Neural cell (in vitro differentiated cells): ENCODE data around the gene KIF16B. TPM values are rescaled to one million over a fixed set of nuclear protein-coding genes. Genes with fewer than 3 reads are reported as not detected.

ENCODE experiments used
- H2AFZ ChIP-seq: fragments of 200-600, 300-800 bp; sonication (generic), shearing (Covaris generic); 2 replicates; pipeline ENCODE4 v1.6.0; 2014; ENCODE audit warnings: low read depth, mild to moderate bottlenecking, antibody characterized with exemption, low read length, moderate library complexity
- H3F3A ChIP-seq: fragments of 200-600 bp; shearing (Covaris generic); 2 replicates; pipeline ENCODE4 v1.6.1; 2016; ENCODE audit warnings: mild to moderate bottlenecking, moderate library complexity, mixed read lengths, antibody characterized with exemption, low read length; ENCODE audit not compliant: insufficient read depth, poor library complexity, severe bottlenecking
- H3K27ac ChIP-seq: fragments of 200-600, 300-800 bp; sonication (generic), shearing (Covaris generic); 2 replicates; pipeline ENCODE4 v1.5.1; 2014; ENCODE audit warnings: mild to moderate bottlenecking, low read length, moderate library complexity
- H3K27me3 ChIP-seq: fragments of 300-800, 200-600 bp; sonication (generic), shearing (Covaris generic); 2 replicates; pipeline ENCODE4 v1.6.0; 2014; ENCODE audit warnings: mild to moderate bottlenecking, low read depth, low read length, moderate library complexity; ENCODE audit not compliant: insufficient read depth
- H3K36me3 ChIP-seq: fragments of 300-800, 200-600 bp; sonication (generic), shearing (Covaris generic); 2 replicates; pipeline ENCODE4 v1.5.1; 2014; ENCODE audit warnings: mild to moderate bottlenecking, antibody characterized with exemption, low read length, moderate library complexity; ENCODE audit not compliant: insufficient read depth
- H3K4me2 ChIP-seq: fragments of 300-800, 200-600 bp; sonication (generic), shearing (Covaris generic); 2 replicates; pipeline ENCODE4 v1.6.0; 2014; ENCODE audit warnings: mild to moderate bottlenecking, low read length
- H3K4me3 ChIP-seq: fragments of 300-800, 200-600 bp; sonication (generic), shearing (Covaris generic); 2 replicates; pipeline ENCODE4 v1.5.1; 2014; ENCODE audit warnings: mild to moderate bottlenecking, low read length, moderate library complexity
- H3K79me2 ChIP-seq: fragments of 200-600 bp; shearing (Covaris generic); replicated peaks from 2 replicates; pipeline ENCODE4 v1.6.0; 2014; ENCODE audit warnings: mild to moderate bottlenecking, low read length, moderate library complexity; ENCODE audit not compliant: insufficient read depth
- H3K9ac ChIP-seq: fragments of 300-800, 200-600 bp; sonication (generic), shearing (Covaris generic); 2 replicates; pipeline ENCODE4 v1.6.1; 2016; ENCODE audit warnings: mild to moderate bottlenecking, low read length, mixed read lengths
- H3K9me2 ChIP-seq: fragments of 200-600 bp; shearing (Covaris generic); 2 replicates; pipeline ENCODE4 v1.6.1; 2016; ENCODE audit warnings: mild to moderate bottlenecking, low read length, mixed read lengths; ENCODE audit not compliant: insufficient read depth
- H3K9me3 ChIP-seq: fragments of 200-600, 300-800 bp; sonication (generic), shearing (Covaris generic); 2 replicates; pipeline ENCODE4 v1.6.1; 2016; ENCODE audit warnings: mild to moderate bottlenecking, mixed run types, low read length, moderate library complexity, mixed read lengths
- H4K20me1 ChIP-seq: fragments of 200-600 bp; shearing (Covaris generic); 2 replicates; pipeline ENCODE4 v1.6.1; 2016; ENCODE audit warnings: mild to moderate bottlenecking, mixed run types; ENCODE audit not compliant: insufficient read depth
- EP300 ChIP-seq: fragments of 450-650 bp; conservative IDR thresholded peaks from 2 replicates; pipeline ENCODE4 v1.6.1; 2014; ENCODE audit warnings: antibody characterized with exemption, mild to moderate bottlenecking, moderate library complexity; ENCODE audit not compliant: poor library complexity, severe bottlenecking
- EZH2 ChIP-seq: fragments of 200-600, 300-800 bp; shearing (Covaris generic), sonication (generic); IDR thresholded peaks from 2 replicates; pipeline ENCODE4 v1.6.1; 2014; ENCODE audit warnings: antibody characterized with exemption, low read length, borderline replicate concordance, mild to moderate bottlenecking; ENCODE audit not compliant: insufficient read depth, poor library complexity, severe bottlenecking
- MXI1 ChIP-seq: fragments of 450-650 bp; conservative IDR thresholded peaks from 2 replicates; pipeline ENCODE4 v1.6.1; 2014; ENCODE audit warnings: antibody characterized with exemption, mild to moderate bottlenecking; ENCODE audit not compliant: poor library complexity, severe bottlenecking
- POLR2AphosphoS5 ChIP-seq: IDR thresholded peaks from 2 replicates; pipeline ENCODE4 v1.6.1; 2012
- RAD21 ChIP-seq: fragments of 450-650 bp; conservative IDR thresholded peaks from 2 replicates; pipeline ENCODE4 v1.6.1; 2014; ENCODE audit warnings: antibody characterized with exemption, mild to moderate bottlenecking, moderate library complexity
- SMC3 ChIP-seq: fragments of 450-650 bp; conservative IDR thresholded peaks from 2 replicates; pipeline ENCODE4 v1.6.1; 2014; ENCODE audit warnings: antibody characterized with exemption, mild to moderate bottlenecking, moderate library complexity; ENCODE audit not compliant: poor library complexity
- TAF1 ChIP-seq: IDR thresholded peaks from 2 replicates; pipeline ENCODE4 v1.6.1; 2012; ENCODE audit warnings: low read depth
- polyA plus RNA-seq: library from polyadenylated mRNA; depleted of rRNA; stranded (reverse); fragments of >200 nt; gene quantifications from 2 replicates; pipeline ENCODE4 v1.2.3, GENCODE V29; 2014
- TF ChIP-seq, protein P1 (sequence below): fragments of 450-650 bp; IDR thresholded peaks from 2 replicates; pipeline ENCODE4 v1.5.1; 2014; ENCODE audit warnings: antibody characterized with exemption, mild to moderate bottlenecking, moderate library complexity; ENCODE audit not compliant: poor library complexity, severe bottlenecking
- TF ChIP-seq, protein P2 (sequence below): IDR thresholded peaks from 2 replicates; pipeline ENCODE4 v1.6.1; 2012; ENCODE audit warnings: borderline replicate concordance

The KIF16B gene
- polyA plus RNA-seq, 1 donor from 2014 or later = 3.8 TPM

DNA sequence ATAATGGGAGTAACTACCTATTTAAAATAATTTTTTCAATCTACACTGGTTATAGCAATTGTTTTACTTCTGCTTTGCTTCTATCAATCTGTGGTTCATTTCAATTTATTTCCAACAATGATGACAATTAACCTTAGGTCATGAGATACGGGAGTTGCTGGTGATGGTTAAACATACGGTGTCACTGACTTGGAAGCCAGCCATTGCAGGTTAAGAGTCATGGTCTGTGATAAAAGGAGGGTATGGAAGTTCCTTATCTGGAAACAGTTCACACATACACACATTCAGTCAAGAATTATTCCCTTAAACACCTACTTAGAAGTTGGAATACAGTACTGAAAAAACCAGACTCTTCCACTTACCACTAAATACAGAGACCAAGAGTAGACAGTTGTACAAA is 180.0 kb downstream of the KIF16B start:
- Histone ChIP-seq H3K9me2 (no peaks in the 10 kb centered on the region), H2AFZ (no peak overlapping the region), H3F3A (no peaks in the 10 kb centered on the region), H3K27me3 (no peaks in the 10 kb centered on the region), H3K4me2 (no peak overlapping the region), H3K9ac (no peak overlapping the region), H3K9me3 (no peaks in the 10 kb centered on the region), H4K20me1 (no peaks in the 10 kb centered on the region), H3K27ac (no peak overlapping the region), H3K79me2 (no peaks in the 10 kb centered on the region), H3K36me3 (no peaks in the 10 kb centered on the region), H3K4me3 (no peak overlapping the region)
- TF ChIP-seq TAF1 (no peak), SMC3 (no peak), EZH2 (no peak), EP300 (no peak), RAD21 (no peak), POLR2AphosphoS5 (no peak), MXI1 (no peak)
- TF ChIP-seq, protein P1, sequence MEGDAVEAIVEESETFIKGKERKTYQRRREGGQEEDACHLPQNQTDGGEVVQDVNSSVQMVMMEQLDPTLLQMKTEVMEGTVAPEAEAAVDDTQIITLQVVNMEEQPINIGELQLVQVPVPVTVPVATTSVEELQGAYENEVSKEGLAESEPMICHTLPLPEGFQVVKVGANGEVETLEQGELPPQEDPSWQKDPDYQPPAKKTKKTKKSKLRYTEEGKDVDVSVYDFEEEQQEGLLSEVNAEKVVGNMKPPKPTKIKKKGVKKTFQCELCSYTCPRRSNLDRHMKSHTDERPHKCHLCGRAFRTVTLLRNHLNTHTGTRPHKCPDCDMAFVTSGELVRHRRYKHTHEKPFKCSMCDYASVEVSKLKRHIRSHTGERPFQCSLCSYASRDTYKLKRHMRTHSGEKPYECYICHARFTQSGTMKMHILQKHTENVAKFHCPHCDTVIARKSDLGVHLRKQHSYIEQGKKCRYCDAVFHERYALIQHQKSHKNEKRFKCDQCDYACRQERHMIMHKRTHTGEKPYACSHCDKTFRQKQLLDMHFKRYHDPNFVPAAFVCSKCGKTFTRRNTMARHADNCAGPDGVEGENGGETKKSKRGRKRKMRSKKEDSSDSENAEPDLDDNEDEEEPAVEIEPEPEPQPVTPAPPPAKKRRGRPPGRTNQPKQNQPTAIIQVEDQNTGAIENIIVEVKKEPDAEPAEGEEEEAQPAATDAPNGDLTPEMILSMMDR = no peak
- TF ChIP-seq, protein P2, sequence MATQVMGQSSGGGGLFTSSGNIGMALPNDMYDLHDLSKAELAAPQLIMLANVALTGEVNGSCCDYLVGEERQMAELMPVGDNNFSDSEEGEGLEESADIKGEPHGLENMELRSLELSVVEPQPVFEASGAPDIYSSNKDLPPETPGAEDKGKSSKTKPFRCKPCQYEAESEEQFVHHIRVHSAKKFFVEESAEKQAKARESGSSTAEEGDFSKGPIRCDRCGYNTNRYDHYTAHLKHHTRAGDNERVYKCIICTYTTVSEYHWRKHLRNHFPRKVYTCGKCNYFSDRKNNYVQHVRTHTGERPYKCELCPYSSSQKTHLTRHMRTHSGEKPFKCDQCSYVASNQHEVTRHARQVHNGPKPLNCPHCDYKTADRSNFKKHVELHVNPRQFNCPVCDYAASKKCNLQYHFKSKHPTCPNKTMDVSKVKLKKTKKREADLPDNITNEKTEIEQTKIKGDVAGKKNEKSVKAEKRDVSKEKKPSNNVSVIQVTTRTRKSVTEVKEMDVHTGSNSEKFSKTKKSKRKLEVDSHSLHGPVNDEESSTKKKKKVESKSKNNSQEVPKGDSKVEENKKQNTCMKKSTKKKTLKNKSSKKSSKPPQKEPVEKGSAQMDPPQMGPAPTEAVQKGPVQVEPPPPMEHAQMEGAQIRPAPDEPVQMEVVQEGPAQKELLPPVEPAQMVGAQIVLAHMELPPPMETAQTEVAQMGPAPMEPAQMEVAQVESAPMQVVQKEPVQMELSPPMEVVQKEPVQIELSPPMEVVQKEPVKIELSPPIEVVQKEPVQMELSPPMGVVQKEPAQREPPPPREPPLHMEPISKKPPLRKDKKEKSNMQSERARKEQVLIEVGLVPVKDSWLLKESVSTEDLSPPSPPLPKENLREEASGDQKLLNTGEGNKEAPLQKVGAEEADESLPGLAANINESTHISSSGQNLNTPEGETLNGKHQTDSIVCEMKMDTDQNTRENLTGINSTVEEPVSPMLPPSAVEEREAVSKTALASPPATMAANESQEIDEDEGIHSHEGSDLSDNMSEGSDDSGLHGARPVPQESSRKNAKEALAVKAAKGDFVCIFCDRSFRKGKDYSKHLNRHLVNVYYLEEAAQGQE = no peak

DNA sequence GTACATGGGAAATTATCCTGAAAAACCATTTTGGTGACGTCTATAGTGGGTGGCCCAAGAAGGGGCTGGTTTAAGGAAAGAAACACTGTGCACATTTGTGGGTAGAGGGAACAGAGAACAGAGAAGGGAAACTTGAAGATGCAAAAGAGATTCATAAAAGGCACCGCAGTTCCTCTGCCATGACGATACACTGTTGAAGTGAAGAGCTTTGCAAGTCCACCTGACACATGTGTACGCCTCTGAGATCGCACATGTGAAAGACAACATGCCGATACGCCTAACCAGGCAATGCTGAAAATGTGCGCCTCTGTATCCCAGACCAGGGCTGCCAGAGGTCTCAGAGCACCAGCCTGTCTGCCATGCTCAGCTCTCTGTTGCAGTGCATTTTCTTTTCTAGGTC is 180.9 kb downstream of the KIF16B start:
- H3K27ac ChIP-seq = no peak overlapping the region
- no peak overlapping the region for H2AFZ ChIP-seq
- H3K79me2 ChIP-seq = no peaks in the 10 kb centered on the region
- no peak overlapping the region for H3K4me3 ChIP-seq
- H3K9ac ChIP-seq = no peak overlapping the region
- no peaks in the 10 kb centered on the region for H3K9me3 ChIP-seq
- H4K20me1 ChIP-seq = no peaks in the 10 kb centered on the region
- no peak for TF ChIP-seq EP300
- TF ChIP-seq, protein P2 = no peak
- no peak for TF ChIP-seq MXI1
- no peak for TF ChIP-seq SMC3
- TF ChIP-seq, protein P1 = no peak
- TF ChIP-seq EZH2 = no peak
- no peak for TF ChIP-seq TAF1
- no peak for TF ChIP-seq POLR2AphosphoS5
- TF ChIP-seq RAD21 = no peak
- H3K36me3 ChIP-seq = no peaks in the 10 kb centered on the region
- H3K4me2 ChIP-seq = no peak overlapping the region
- H3F3A ChIP-seq = no peaks in the 10 kb centered on the region
- no peaks in the 10 kb centered on the region for H3K27me3 ChIP-seq
- H3K9me2 ChIP-seq = no peaks in the 10 kb centered on the region
